Measurements from ENCODE around the gene HAGH. TPM values are rescaled to one million over a fixed set of nuclear protein-coding genes. Genes with fewer than 3 reads are reported as not detected.

HAGH gene
- total RNA-seq, 1 experiment from 2014 or later = 36.0 TPM

- H3K4me3 Mint-ChIP-seq = no peak overlapping the region
- no peaks in the 10 kb centered on the region for H3K9me3 Mint-ChIP-seq
- peaks cover 5% of the 10 kb centered on the region for H3K36me3 Mint-ChIP-seq
- no peak overlapping the region for H3K27ac Mint-ChIP-seq
- H3K27me3 Mint-ChIP-seq (ENCODE audit: low read depth) = no peaks in the 10 kb centered on the region
- no peak for ATAC-seq
- no peaks in the 10 kb centered on the region for H3K4me1 Mint-ChIP-seq
- no peak for DNase-seq (ENCODE audit: low spot score)
- POLR2A ChIA-PET = no interaction called here
- TF ChIP-seq OVOL2 (CRISPR knock-in tag; IDR thresholded peaks at IDR 0.05; ENCODE audit: borderline replicate concordance) = no peak
- no peak for TF ChIP-seq TP53 (CRISPR knock-in tag; IDR thresholded peaks at IDR 0.05)
- no peak for TF ChIP-seq GABPB1 (CRISPR knock-in tag; IDR thresholded peaks at IDR 0.05)
- no peak for TF ChIP-seq MYBL2 (CRISPR knock-in tag; IDR thresholded peaks at IDR 0.05)
- no peak for TF ChIP-seq ETV6 (CRISPR knock-in tag; IDR thresholded peaks at IDR 0.05)
- no peak for TF ChIP-seq JAZF1 (CRISPR knock-in tag; IDR thresholded peaks at IDR 0.05)
- no peak for TF ChIP-seq CREB1 (CRISPR knock-in tag; IDR thresholded peaks at IDR 0.05)
- TF ChIP-seq NFE2L1 (CRISPR knock-in tag; IDR thresholded peaks at IDR 0.05) = no peak
- TF ChIP-seq ZNF317 (CRISPR knock-in tag; IDR thresholded peaks at IDR 0.05; ENCODE audit: borderline replicate concordance, low read depth) = no peak
- no peak for TF ChIP-seq RORB (CRISPR knock-in tag; IDR thresholded peaks at IDR 0.05)
- no peak for TF ChIP-seq EMX1 (CRISPR knock-in tag; IDR thresholded peaks at IDR 0.05)
- TF ChIP-seq E2F5 (CRISPR knock-in tag; IDR thresholded peaks at IDR 0.05) = no peak
- no peak for TF ChIP-seq FOXJ3 (CRISPR knock-in tag; IDR thresholded peaks at IDR 0.05; ENCODE audit: borderline replicate concordance)
- TF ChIP-seq ZNF121 (CRISPR knock-in tag; IDR thresholded peaks at IDR 0.05) = no peak
- CTCF ChIA-PET = interaction anchor here (1.5 kb wide), 1 partner anchor 34 kb away, joined by 3 read pairs; no protein-coding TSS in a partner anchor
These were observed 37.0 kb downstream of the HAGH start for GRCh38 chr16:1789643-1790045.

DNA sequence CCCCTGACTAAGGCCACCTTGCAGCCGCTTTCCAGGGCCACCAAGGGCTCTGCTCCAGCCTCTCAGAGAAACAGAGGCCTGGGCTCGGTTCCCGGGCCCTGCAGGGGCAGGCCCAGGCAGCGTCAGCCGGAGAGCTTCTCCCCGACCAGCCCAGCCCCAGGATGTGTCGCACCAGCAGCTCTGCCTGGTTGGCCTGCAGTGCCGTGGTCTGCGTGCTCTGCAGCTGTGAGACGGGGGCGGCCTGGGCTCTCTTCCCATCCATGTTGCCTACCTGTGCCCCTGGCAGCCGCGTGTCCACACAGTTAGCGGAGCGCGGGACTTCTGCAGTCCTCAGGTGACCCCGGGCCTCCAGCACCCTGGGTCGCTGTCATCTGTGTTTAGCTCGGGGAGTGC lies 37.9 kb downstream of the HAGH start:
- H3K4me3 Mint-ChIP-seq = no peak overlapping the region
- H3K36me3 Mint-ChIP-seq = peaks cover 5% of the 10 kb centered on the region
- CTCF ChIA-PET = interaction anchor here (0.6 to 1.5 kb wide), 3 partner anchors 35 to 143 kb away, joined by 3 read pairs; no protein-coding TSS in a partner anchor
- DNase-seq (ENCODE audit: low spot score) = no peak
- no peak for ATAC-seq
- H3K9me3 Mint-ChIP-seq = no peaks in the 10 kb centered on the region
- H3K27ac Mint-ChIP-seq = peak overlapping the region; percentile 91
- no peaks in the 10 kb centered on the region for H3K27me3 Mint-ChIP-seq (ENCODE audit: low read depth)
- H3K4me1 Mint-ChIP-seq = no peaks in the 10 kb centered on the region
- POLR2A ChIA-PET = no interaction called here
- TF ChIP-seq MYBL2 (CRISPR knock-in tag; IDR thresholded peaks at IDR 0.05) = no peak
- TF ChIP-seq SP1 (CRISPR knock-in tag; conservative IDR thresholded peaks at IDR 0.05) = no peak
- TF ChIP-seq FOXP1 (CRISPR knock-in tag; IDR thresholded peaks at IDR 0.05; ENCODE audit: borderline replicate concordance) = no peak
- TF ChIP-seq SMAD3 (CRISPR knock-in tag; IDR thresholded peaks at IDR 0.05; ENCODE audit: borderline replicate concordance) = no peak
- TF ChIP-seq NR2C2 (CRISPR knock-in tag; IDR thresholded peaks at IDR 0.05) = no peak
- no peak for TF ChIP-seq USF1 (CRISPR knock-in tag; IDR thresholded peaks at IDR 0.05)
- TF ChIP-seq TEAD1 (CRISPR knock-in tag; IDR thresholded peaks at IDR 0.05) = no peak
- TF ChIP-seq ZNF396 (CRISPR knock-in tag; IDR thresholded peaks at IDR 0.05; ENCODE audit: borderline replicate concordance) = no peak
- no peak for TF ChIP-seq ZNF423 (CRISPR knock-in tag; IDR thresholded peaks at IDR 0.05)
- TF ChIP-seq KAT7 (CRISPR knock-in tag; IDR thresholded peaks at IDR 0.05; ENCODE audit: borderline replicate concordance) = no peak
- TF ChIP-seq TCF7 (CRISPR knock-in tag; IDR thresholded peaks at IDR 0.05; ENCODE audit: low read depth) = no peak
- TF ChIP-seq GABPB1 (CRISPR knock-in tag; IDR thresholded peaks at IDR 0.05) = no peak
- TF ChIP-seq ZMAT4 (CRISPR knock-in tag; IDR thresholded peaks at IDR 0.05) = no peak

Data from WTC11 (cell line).